ENCODE results near the gene FAM161A. TPM values are rescaled to one million over a fixed set of nuclear protein-coding genes. Genes with fewer than 3 reads are reported as not detected.
"Not testable (repeated sequence)": the region's sequence is repeated elsewhere in the genome, so short reads cannot be mapped to it uniquely, and the experiment has no call there.

FAM161A gene
- total RNA-seq, 1 donor from 2014 or later, result 10.8 TPM

GRCh38 chr2:61807036-61807757, 46.7 kb downstream of the FAM161A start:
- peaks cover 7% of the 10 kb centered on the region for H3K27me3 Mint-ChIP-seq (ENCODE audit: low read depth)
- H3K27ac Mint-ChIP-seq, result no peak overlapping the region
- H3K4me1 Mint-ChIP-seq, result peaks cover 2% of the 10 kb centered on the region
- no peaks in the 10 kb centered on the region for H3K9me3 Mint-ChIP-seq
- no peak for TF ChIP-seq CTCF (IDR thresholded peaks at IDR 0.05; ENCODE audit: unreplicated experiment)
- H3K36me3 Mint-ChIP-seq, result no peaks in the 10 kb centered on the region
- no peak for DNase-seq (ENCODE audit: low spot score in 2 of 2, unreplicated experiment in 2 of 2)
- H3K4me3 Mint-ChIP-seq, result no peak overlapping the region

- H3K4me3 Mint-ChIP-seq, result no peak overlapping the region
- no peak for DNase-seq (ENCODE audit: low spot score in 2 of 2, unreplicated experiment in 2 of 2)
- H3K4me1 Mint-ChIP-seq, result no peaks in the 10 kb centered on the region
- H3K9me3 Mint-ChIP-seq, result peaks cover 6% of the 10 kb centered on the region
- no peak for TF ChIP-seq CTCF (IDR thresholded peaks at IDR 0.05; ENCODE audit: unreplicated experiment)
- H3K27ac Mint-ChIP-seq, result no peak overlapping the region
- H3K36me3 Mint-ChIP-seq, result no peaks in the 10 kb centered on the region
- peaks cover 12% of the 10 kb centered on the region for H3K27me3 Mint-ChIP-seq (ENCODE audit: low read depth)
Observed at GRCh38 chr2:61802548-61802947, 51.3 kb downstream of the FAM161A start.

GRCh38 chr2:61799099-61799498, 54.8 kb downstream of the FAM161A start:
- Mint-ChIP-seq H3K9me3 (peaks cover 6% of the 10 kb centered on the region), H3K4me1 (no peaks in the 10 kb centered on the region), H3K27ac (no peak overlapping the region), H3K4me3 (no peak overlapping the region), H3K27me3 (ENCODE audit: low read depth) (peaks cover 20% of the 10 kb centered on the region), H3K36me3 (no peaks in the 10 kb centered on the region)
- no peak for DNase-seq (ENCODE audit: low spot score in 2 of 2, unreplicated experiment in 2 of 2)
- no peak for TF ChIP-seq CTCF (IDR thresholded peaks at IDR 0.05; ENCODE audit: unreplicated experiment)

GRCh38 chr2:61797446-61797845, 56.4 kb downstream of the FAM161A start:
- H3K9me3 Mint-ChIP-seq; H3K36me3 Mint-ChIP-seq; H3K4me3 Mint-ChIP-seq; DNase-seq (ENCODE audit: low spot score in 2 of 2, unreplicated experiment in 2 of 2); H3K27ac Mint-ChIP-seq; H3K4me1 Mint-ChIP-seq: not testable (repeated sequence)
- peaks cover 25% of the 10 kb centered on the region for H3K27me3 Mint-ChIP-seq (ENCODE audit: low read depth)

- H3K4me3 Mint-ChIP-seq, result no peak overlapping the region
- no peak for DNase-seq (ENCODE audit: low spot score in 2 of 2, unreplicated experiment in 2 of 2)
- no peaks in the 10 kb centered on the region for H3K36me3 Mint-ChIP-seq
- peaks cover 26% of the 10 kb centered on the region for H3K27me3 Mint-ChIP-seq (ENCODE audit: low read depth)
- H3K9me3 Mint-ChIP-seq, result peaks cover 9% of the 10 kb centered on the region
- peaks cover 9% of the 10 kb centered on the region for H3K4me1 Mint-ChIP-seq
- TF ChIP-seq CTCF (IDR thresholded peaks at IDR 0.05; ENCODE audit: unreplicated experiment), result no peak
- H3K27ac Mint-ChIP-seq, result no peak overlapping the region
Observed at GRCh38 chr2:61795408-61795807, 58.5 kb downstream of the FAM161A start.

- peak overlapping the region; percentile 58 for H3K4me3 Mint-ChIP-seq
- H3K36me3 Mint-ChIP-seq, result no peaks in the 10 kb centered on the region
- peaks cover 3% of the 10 kb centered on the region for H3K9me3 Mint-ChIP-seq
- no peak overlapping the region for H3K27ac Mint-ChIP-seq
- H3K27me3 Mint-ChIP-seq (ENCODE audit: low read depth), result peaks cover 21% of the 10 kb centered on the region
- peak; percentile 74 for TF ChIP-seq CTCF (IDR thresholded peaks at IDR 0.05; ENCODE audit: unreplicated experiment)
- peak; percentile 19 to 66 for DNase-seq (ENCODE audit: low spot score in 2 of 2, unreplicated experiment in 2 of 2)
- peaks cover 9% of the 10 kb centered on the region for H3K4me1 Mint-ChIP-seq
Observed at GRCh38 chr2:61793389-61793836, 60.4 kb downstream of the FAM161A start.

Data from mesothelial cell of epicardium (in vitro differentiated cells).